SK-N-MC (cell line): ENCODE data around the gene GRIK3.
A peak's percentile ranks its signal among the peaks of the same experiment; 100 is the strongest.

Experiments
- DNase-seq: peaks from one replicate; pipeline ENCODE4 v3.0.0-alpha.2; 2011; ENCODE audit warnings: low read depth, low spot score
- H3K27ac ChIP-seq: fragments of 200-600 bp; sonication (generic); 2 replicates; pipeline ENCODE4 v1.5.1; 2016; ENCODE audit warnings: mixed run types
- H3K36me3 ChIP-seq: fragments of 200-600 bp; sonication (generic); 2 replicates; pipeline ENCODE4 v1.6.1; 2017; ENCODE audit warnings: antibody characterized with exemption, low read length, mixed read lengths; ENCODE audit not compliant: insufficient read depth
- H3K4me3 ChIP-seq: fragments of 200-600 bp; sonication (generic); 2 replicates; pipeline ENCODE4 v1.5.1; 2016
- H3K9ac ChIP-seq: fragments of 200-600 bp; sonication (generic); 2 replicates; pipeline ENCODE4 v1.8.0; 2017; ENCODE audit warnings: mixed run types, mixed read lengths; ENCODE audit not compliant: insufficient read length
- H3K9me3 ChIP-seq: fragments of 200-600 bp; sonication (generic); 2 replicates; pipeline ENCODE4 v1.6.1; 2017; ENCODE audit warnings: low read depth, mild to moderate bottlenecking, antibody characterized with exemption, low read length, moderate library complexity, mixed read lengths
- EZH2 ChIP-seq: fragments of 200-600 bp; sonication (generic); IDR thresholded peaks from one replicate; pipeline ENCODE4 v1.6.1; 2017; ENCODE audit warnings: antibody characterized with exemption
- FOXP2 ChIP-seq: optimal IDR thresholded peaks from 2 replicates; pipeline ENCODE3; 2011; ENCODE audit warnings: mild to moderate bottlenecking, moderate library complexity; ENCODE audit not compliant: insufficient read depth; ENCODE audit errors: extremely low read length, control extremely low read depth
- POLR2AphosphoS5 ChIP-seq: IDR thresholded peaks from 2 replicates; pipeline ENCODE4 v1.6.1; 2012; ENCODE audit warnings: mild to moderate bottlenecking, low read depth, low read length, borderline replicate concordance

Gene GRIK3

DNA sequence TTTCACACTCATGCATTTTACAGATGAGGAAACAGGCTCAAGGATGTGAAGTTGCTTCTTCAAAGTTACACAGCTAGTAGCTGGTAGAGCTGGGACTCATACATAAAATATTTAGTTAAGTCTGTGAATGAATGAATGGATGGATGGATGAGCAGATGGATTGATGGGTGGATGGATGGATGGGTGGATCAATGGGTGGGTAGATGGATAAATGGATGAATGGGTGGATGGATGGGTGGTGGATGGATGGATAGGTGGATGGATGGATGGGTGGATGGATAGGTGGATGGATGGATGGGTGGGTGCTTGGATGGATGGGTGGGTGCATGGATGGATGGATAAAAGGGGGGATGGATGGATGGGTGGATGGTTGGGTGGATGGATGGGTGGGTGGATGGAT lies 240.9 kb downstream of the GRIK3 start:
- DNase-seq = no peak
- Histone ChIP-seq H3K9me3 (no peaks in the 10 kb centered on the region), H3K4me3 (no peak overlapping the region), H3K27ac (no peak overlapping the region), H3K9ac (no peak overlapping the region), H3K36me3 (no peaks in the 10 kb centered on the region)
- TF ChIP-seq EZH2 (no peak), POLR2AphosphoS5 (no peak), FOXP2 (no peak)

DNA sequence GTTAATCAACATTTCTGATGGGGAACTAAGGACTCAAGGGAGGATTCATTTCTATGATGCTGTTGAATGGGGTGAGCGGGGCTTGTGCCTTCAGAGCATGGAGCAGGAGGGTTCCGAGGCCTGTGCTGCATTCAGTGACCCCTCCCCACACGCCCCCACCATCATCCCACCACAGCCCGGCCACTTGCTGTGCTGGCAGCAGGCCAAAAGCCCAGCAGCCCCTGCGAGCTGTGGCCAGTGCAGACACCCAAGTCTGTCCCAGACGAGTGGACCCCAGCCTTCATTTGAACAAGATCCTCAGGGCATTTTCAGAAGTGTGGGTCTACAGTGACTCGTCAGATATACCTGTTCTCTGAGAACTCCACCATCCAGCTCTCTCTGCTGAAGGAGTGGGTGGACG lies 242.0 kb downstream of the GRIK3 start:
- H3K4me3 ChIP-seq = no peak overlapping the region
- H3K9ac ChIP-seq = no peak overlapping the region
- no peaks in the 10 kb centered on the region for H3K36me3 ChIP-seq
- H3K9me3 ChIP-seq = no peaks in the 10 kb centered on the region
- no peak overlapping the region for H3K27ac ChIP-seq
- TF ChIP-seq POLR2AphosphoS5 = no peak
- no peak for TF ChIP-seq EZH2
- no peak for TF ChIP-seq FOXP2
- no peak for DNase-seq

GRCh38 chr1:36790191-36790590 lies 244.1 kb downstream of the GRIK3 start:
- H3K9me3 ChIP-seq = no peaks in the 10 kb centered on the region
- H3K36me3 ChIP-seq = no peaks in the 10 kb centered on the region
- TF ChIP-seq EZH2 (no peak), FOXP2 (no peak), POLR2AphosphoS5 (no peak)
- no peak for DNase-seq
- H3K4me3 ChIP-seq = no peak overlapping the region
- H3K9ac ChIP-seq = no peak overlapping the region
- H3K27ac ChIP-seq = no peak overlapping the region; the same call in 1 of the 2 replicates

DNA sequence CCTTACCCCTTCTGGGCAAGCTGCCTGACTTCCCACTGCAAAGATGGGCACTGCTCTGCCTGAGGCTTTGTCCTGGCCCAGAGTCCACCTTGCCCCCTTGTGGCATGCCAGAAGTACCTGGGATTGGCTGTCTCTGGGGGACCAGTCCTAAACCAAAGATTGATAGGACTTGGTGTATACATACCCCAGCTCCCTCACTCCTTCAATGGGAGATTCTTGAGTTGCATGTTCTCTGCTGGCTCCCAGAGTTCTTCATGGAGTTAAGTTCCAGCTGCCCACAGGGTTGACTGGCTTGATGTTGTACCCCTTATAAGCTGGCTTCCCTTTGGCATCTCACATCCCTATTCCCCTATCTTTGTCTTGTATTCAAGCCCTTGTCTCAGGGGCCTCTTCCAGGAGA lies 244.8 kb downstream of the GRIK3 start:
- no peak overlapping the region for H3K27ac ChIP-seq
- H3K9me3 ChIP-seq = no peaks in the 10 kb centered on the region
- H3K9ac ChIP-seq = no peak overlapping the region
- no peak overlapping the region for H3K4me3 ChIP-seq
- no peak for DNase-seq
- TF ChIP-seq EZH2 = no peak
- TF ChIP-seq FOXP2 = no peak
- no peak for TF ChIP-seq POLR2AphosphoS5
- no peaks in the 10 kb centered on the region for H3K36me3 ChIP-seq

DNA sequence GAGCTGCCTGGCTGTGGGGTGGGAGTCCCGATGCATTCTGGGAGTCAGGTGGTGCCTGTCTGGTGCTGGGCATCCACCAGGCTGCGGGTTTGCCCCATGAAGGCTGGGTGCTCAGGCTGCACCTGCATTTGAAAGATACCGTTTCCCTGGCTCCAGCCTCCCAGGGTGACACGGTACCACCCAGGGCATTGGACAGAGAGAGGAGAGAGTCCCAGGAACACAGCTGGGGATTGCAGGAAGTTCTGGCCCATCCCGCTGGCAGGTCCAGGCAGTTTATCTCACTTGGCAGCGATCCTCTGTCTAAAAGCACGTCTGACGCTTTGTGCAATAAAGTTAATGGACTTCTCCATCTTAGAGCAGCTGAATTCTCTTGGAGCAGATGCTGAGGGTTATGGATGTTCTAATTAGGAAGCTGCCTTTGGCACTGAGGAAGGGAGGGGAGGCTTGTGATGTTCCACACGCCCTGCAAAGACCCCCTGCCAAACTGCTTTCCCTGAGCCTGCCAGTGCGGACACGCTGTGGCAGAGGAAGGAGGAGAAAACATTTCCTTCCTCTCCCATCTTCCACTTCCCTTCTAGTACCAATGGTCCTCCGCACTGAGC lies 246.9 kb downstream of the GRIK3 start:
- DNase-seq = no peak
- no peaks in the 10 kb centered on the region for H3K36me3 ChIP-seq
- H3K4me3 ChIP-seq = no peak overlapping the region
- H3K9me3 ChIP-seq = no peaks in the 10 kb centered on the region
- H3K27ac ChIP-seq = no peak overlapping the region
- no peak for TF ChIP-seq POLR2AphosphoS5
- TF ChIP-seq EZH2 = no peak
- no peak for TF ChIP-seq FOXP2
- no peak overlapping the region for H3K9ac ChIP-seq

DNA sequence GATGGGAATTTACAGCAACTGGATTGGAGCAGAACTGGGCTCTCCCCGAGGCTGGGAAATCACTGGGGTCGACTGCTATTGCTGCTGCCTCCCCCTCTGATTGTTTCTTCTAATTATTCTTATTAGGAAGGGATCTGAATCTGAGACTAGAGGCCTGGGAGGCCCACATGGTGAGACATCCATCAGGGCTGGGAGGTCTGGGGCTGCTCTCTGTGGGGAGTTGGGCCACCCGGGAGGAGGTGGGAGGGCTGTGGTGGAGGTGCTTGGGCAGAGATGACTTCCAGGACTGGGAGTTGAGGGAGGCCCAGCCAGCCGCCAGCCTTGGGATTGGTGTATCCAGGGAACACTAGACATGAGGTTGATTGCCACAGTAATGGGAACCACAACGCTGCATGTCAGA lies 247.9 kb downstream of the GRIK3 start:
- Histone ChIP-seq H3K4me3 (no peak overlapping the region), H3K27ac (no peak overlapping the region), H3K36me3 (no peaks in the 10 kb centered on the region), H3K9ac (no peak overlapping the region), H3K9me3 (no peaks in the 10 kb centered on the region)
- DNase-seq = no peak
- no peak for TF ChIP-seq FOXP2

GRCh38 chr1:36784147-36784859 lies 250.0 kb downstream of the GRIK3 start:
- Histone ChIP-seq H3K9ac (no peak overlapping the region), H3K27ac (no peak overlapping the region), H3K4me3 (no peak overlapping the region), H3K36me3 (no peaks in the 10 kb centered on the region), H3K9me3 (no peaks in the 10 kb centered on the region)
- DNase-seq = peak; percentile 55
- TF ChIP-seq EZH2 = no peak
- no peak for TF ChIP-seq FOXP2
- no peak for TF ChIP-seq POLR2AphosphoS5

- DNase-seq = no peak
Measured at GRCh38 chr1:36783475-36783874, 250.8 kb downstream of the GRIK3 start.

GRCh38 chr1:36782785-36783184 lies 251.5 kb downstream of the GRIK3 start:
- Histone ChIP-seq H3K9me3 (no peaks in the 10 kb centered on the region), H3K36me3 (no peaks in the 10 kb centered on the region), H3K4me3 (no peak overlapping the region), H3K27ac (no peak overlapping the region), H3K9ac (no peak overlapping the region)
- DNase-seq = no peak
- TF ChIP-seq EZH2 = no peak
- no peak for TF ChIP-seq POLR2AphosphoS5
- TF ChIP-seq FOXP2 = no peak

More at GRCh38 chr1:36783475-36783874, 250.8 kb downstream of the GRIK3 start:
- H3K36me3 ChIP-seq = no peaks in the 10 kb centered on the region
- H3K27ac ChIP-seq = no peak overlapping the region
- no peaks in the 10 kb centered on the region for H3K9me3 ChIP-seq
- no peak for TF ChIP-seq POLR2AphosphoS5
- TF ChIP-seq EZH2 = no peak
- no peak for TF ChIP-seq FOXP2
- no peak overlapping the region for H3K4me3 ChIP-seq
- H3K9ac ChIP-seq = no peak overlapping the region
